Natural killer cell (primary cell): ENCODE results near the gene OXER1. TPM values are rescaled to one million over a fixed set of nuclear protein-coding genes. Genes with fewer than 3 reads are reported as not detected.

ENCODE experiments used
- ATAC-seq, 3 donors: fragments of 150-1000 bp in 2 of 3; fragments of 200-7000 bp in 1 of 3; cut with Tn5 transposase; 1 replicate in 1 of 3; 2 replicates in 2 of 3; pipeline ENCODE4 v1.10.0; 2021; ENCODE audit warnings: mild to moderate bottlenecking in 2 of 3, moderate library complexity in 2 of 3
- DNase-seq, 2 donors: peaks; one replicate each; pipeline versions ENCODE4 v3.0.0 to v3.0.0-alpha.2; 2013 to 2021; ENCODE audit warnings: mixed read lengths in 1 of 2
- H3K27ac ChIP-seq: one replicate; pipeline ENCODE4 v1.5.1; 2013; ENCODE audit warnings: mild to moderate bottlenecking, low read length
- H3K27me3 ChIP-seq: one replicate; pipeline ENCODE4 v1.6.1; 2013; ENCODE audit warnings: low read length; ENCODE audit not compliant: control insufficient read depth, insufficient read depth
- H3K36me3 ChIP-seq: one replicate; pipeline ENCODE4 v1.6.1; 2013; ENCODE audit warnings: low read length; ENCODE audit not compliant: control insufficient read depth, insufficient read depth
- H3K4me1 ChIP-seq: one replicate; pipeline ENCODE4 v1.6.1; 2013; ENCODE audit warnings: low read length; ENCODE audit not compliant: control insufficient read depth, insufficient read depth
- H3K4me3 ChIP-seq: one replicate; pipeline ENCODE4 v1.5.1; 2013; ENCODE audit warnings: low read length
- H3K9me3 ChIP-seq: one replicate; pipeline ENCODE4 v1.6.1; 2013; ENCODE audit warnings: low read length; ENCODE audit not compliant: control insufficient read depth, insufficient read depth
- H3K27ac Mint-ChIP-seq, 2 donors: one replicate each; pipeline ENCODE4 v1.8.0; 2022; ENCODE audit warnings: mild to moderate bottlenecking in 2 of 2, mixed read lengths in 2 of 2, moderate library complexity in 1 of 2
- H3K27me3 Mint-ChIP-seq, 2 donors: one replicate each; pipeline ENCODE4 v1.8.0; 2022; ENCODE audit warnings: low read depth in 2 of 2, mixed read lengths in 2 of 2
- H3K36me3 Mint-ChIP-seq: one replicate; pipeline ENCODE4 v1.8.0; 2022; ENCODE audit warnings: mixed read lengths
- H3K4me1 Mint-ChIP-seq, 2 donors: one replicate each; pipeline ENCODE4 v1.8.0; 2022; ENCODE audit warnings: mixed read lengths in 2 of 2
- H3K4me3 Mint-ChIP-seq: one replicate; pipeline ENCODE4 v1.8.0; 2022; ENCODE audit warnings: mild to moderate bottlenecking, moderate library complexity, mixed read lengths
- H3K9me3 Mint-ChIP-seq, 2 donors: one replicate each; pipeline ENCODE4 v1.8.0; 2022; ENCODE audit warnings: mixed read lengths in 2 of 2
- CTCF ChIP-seq: fragments of 200-600 bp; IDR thresholded peaks from one replicate; pipeline ENCODE4 v1.8.0; 2022; ENCODE audit warnings: antibody characterized with exemption
- WGBS: methylation state at CpG from one replicate; pipeline ENCODE4 v1.1.7; 2013; ENCODE audit warnings: missing lambda C conversion rate; ENCODE audit not compliant: insufficient coverage; 5-methylcytosine and 5-hydroxymethylcytosine counted together
- intact Hi-C: fragments of 100-400 bp; cut with micrococcal nuclease; formaldehyde crosslinking; loops from one replicate; pipeline ENCODE4 v1.14.2; 2022
- total RNA-seq, 4 donors: library from RNA; stranded (reverse); fragments of 120-200 nt in 1 of 4; gene quantifications; one replicate each; pipeline versions ENCODE4 v1.2.3 to v1.2.4, GENCODE V29; 2013 to 2022

The OXER1 gene
- total RNA-seq, 3 donors from 2014 or later (not counting 1 experiment from before 2014, with no cell fraction given) = 0.19 to 2.7 (median 0.41) TPM

- intact Hi-C loops = no loop called here
- H3K27ac Mint-ChIP-seq = no peak overlapping the region
- H3K36me3 Mint-ChIP-seq = no peaks in the 10 kb centered on the region
- H3K9me3 ChIP-seq = no peaks in the 10 kb centered on the region
- H3K27me3 ChIP-seq = peaks cover 4% of the 10 kb centered on the region
- H3K4me3 Mint-ChIP-seq = no peak overlapping the region
- 74% methylated on average over 5 of the region's 7 CpGs for WGBS
- peaks cover 18% of the 10 kb centered on the region for H3K4me1 ChIP-seq
- peaks cover 6 to 7% of the 10 kb centered on the region in 2 donors for H3K4me1 Mint-ChIP-seq
- no peak for DNase-seq
- TF ChIP-seq CTCF = no peak
- ATAC-seq = no peak
- H3K9me3 Mint-ChIP-seq = no peaks in the 10 kb centered on the region
- H3K27ac ChIP-seq = no peak overlapping the region
- no peak overlapping the region for H3K4me3 ChIP-seq
- H3K27me3 Mint-ChIP-seq = peaks cover 34 to 43% of the 10 kb centered on the region in 2 donors
- no peaks in the 10 kb centered on the region for H3K36me3 ChIP-seq
Measured at GRCh38 chr2:42796427-42797248, 32.7 kb upstream of the OXER1 start.

- ATAC-seq (no peak), DNase-seq (no peak)
- Mint-ChIP-seq H3K4me1 (peaks cover 7 to 13% of the 10 kb centered on the region in 2 donors), H3K27ac (no peak overlapping the region), H3K4me3 (no peak overlapping the region), H3K9me3 (no peaks in the 10 kb centered on the region), H3K27me3 (peaks cover 39 to 51% of the 10 kb centered on the region in 2 donors), H3K36me3 (peaks cover 6% of the 10 kb centered on the region)
- no peaks in the 10 kb centered on the region for H3K9me3 ChIP-seq
- TF ChIP-seq CTCF = no peak
- WGBS = 93% methylated on average over 2 of the region's 3 CpGs
- no peak overlapping the region for H3K4me3 ChIP-seq
- H3K27ac ChIP-seq = no peak overlapping the region
- intact Hi-C loops = no loop called here
- H3K36me3 ChIP-seq = no peaks in the 10 kb centered on the region
- peaks cover 20% of the 10 kb centered on the region for H3K4me1 ChIP-seq
- H3K27me3 ChIP-seq = peaks cover 5% of the 10 kb centered on the region
Measured at GRCh38 chr2:42795841-42796301, 31.9 kb upstream of the OXER1 start.

- Histone ChIP-seq H3K9me3 (no peaks in the 10 kb centered on the region), H3K27ac (no peak overlapping the region), H3K4me3 (no peak overlapping the region), H3K36me3 (no peaks in the 10 kb centered on the region), H3K4me1 (peaks cover 20% of the 10 kb centered on the region), H3K27me3 (peaks cover 5% of the 10 kb centered on the region)
- no peak for TF ChIP-seq CTCF
- H3K4me3 Mint-ChIP-seq = no peak overlapping the region
- DNase-seq (no peak), ATAC-seq (no peak)
- peaks cover 7% of the 10 kb centered on the region for H3K36me3 Mint-ChIP-seq
- intact Hi-C loops = no loop called here
- no peaks in the 10 kb centered on the region for H3K9me3 Mint-ChIP-seq
- H3K27ac Mint-ChIP-seq = no peak overlapping the region
- peaks cover 44 to 57% of the 10 kb centered on the region in 2 donors for H3K27me3 Mint-ChIP-seq
- H3K4me1 Mint-ChIP-seq = peaks cover 7 to 13% of the 10 kb centered on the region in 2 donors
- 79% methylated on average over 4 of the region's 6 CpGs for WGBS
Measured at GRCh38 chr2:42795275-42795674, 31.3 kb upstream of the OXER1 start.
